Mammary epithelial cell (primary cell): Measurements from ENCODE around the gene TMC2.

Experiments used
- CTCF ChIP-seq, 2 donors: IDR thresholded peaks in 1 of 2; conservative IDR thresholded peaks in 1 of 2; 2 replicates each; pipeline ENCODE4 v1.5.1; 2011 to 2012; ENCODE audit warnings: inconsistent platforms in 2 of 2, low read length in 2 of 2, mild to moderate bottlenecking in 2 of 2, control low read depth in 1 of 2, low read depth in 1 of 2; ENCODE audit not compliant: insufficient read depth in 1 of 2; ENCODE audit errors: extremely low read depth in 1 of 2
- EZH2 ChIP-seq: IDR thresholded peaks from 2 replicates; pipeline ENCODE4 v1.6.1; 2012; ENCODE audit warnings: low read length, inconsistent platforms, borderline replicate concordance

- TF ChIP-seq EZH2 (no peak), CTCF (conservative IDR thresholded peaks at IDR 0.05 in 1 of 2, IDR thresholded peaks at IDR 0.05 in 1 of 2; ENCODE audit: extremely low read depth in 1 of 2, insufficient read depth in 1 of 2, low read depth in 1 of 2, low read length in 2 of 2) (no peak)
Measured at GRCh38 chr20:2507875-2508630, 28.3 kb upstream of the TMC2 start.
